Ureter (tissue), 1 donor: Measurements from ENCODE around the gene CWC27. TPM values are rescaled to one million over a fixed set of nuclear protein-coding genes. Genes with fewer than 3 reads are reported as not detected.
"Not testable (repeated sequence)": the region's sequence is repeated elsewhere in the genome, so short reads cannot be mapped to it uniquely, and the experiment has no call there.

Source experiments
- DNase-seq: peaks from one replicate; pipeline ENCODE4 v3.0.0-alpha.2; 2020; ENCODE audit warnings: low spot score
- total RNA-seq: library from RNA; stranded (reverse); gene quantifications from one replicate; pipeline ENCODE4 v1.2.4, GENCODE V29; 2023
- donor health status: DM: yes; HTN: yes; CAD: no.

The CWC27 gene
- total RNA-seq, 1 donor from 2014 or later, result 22.8 TPM

DNA sequence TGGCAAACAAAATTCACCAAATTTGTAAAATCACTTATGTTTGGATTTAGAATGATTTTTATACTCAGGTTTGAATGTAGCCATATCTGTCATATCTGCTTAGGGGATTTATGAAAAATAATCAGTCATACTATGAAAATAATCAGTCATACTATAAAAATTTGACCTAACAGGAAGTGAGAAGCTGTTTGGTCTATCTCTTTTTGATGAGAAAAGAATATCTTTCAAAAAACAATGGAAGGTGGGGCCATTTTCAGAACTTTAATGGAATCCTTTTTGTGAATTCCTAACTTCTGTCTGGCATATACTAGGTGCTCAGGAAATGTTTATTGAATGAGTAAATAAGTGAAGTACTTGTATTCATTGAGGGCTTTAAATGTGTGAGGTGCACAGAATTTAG lies 70.1 kb downstream of the CWC27 start:
- no peak for DNase-seq

DNA sequence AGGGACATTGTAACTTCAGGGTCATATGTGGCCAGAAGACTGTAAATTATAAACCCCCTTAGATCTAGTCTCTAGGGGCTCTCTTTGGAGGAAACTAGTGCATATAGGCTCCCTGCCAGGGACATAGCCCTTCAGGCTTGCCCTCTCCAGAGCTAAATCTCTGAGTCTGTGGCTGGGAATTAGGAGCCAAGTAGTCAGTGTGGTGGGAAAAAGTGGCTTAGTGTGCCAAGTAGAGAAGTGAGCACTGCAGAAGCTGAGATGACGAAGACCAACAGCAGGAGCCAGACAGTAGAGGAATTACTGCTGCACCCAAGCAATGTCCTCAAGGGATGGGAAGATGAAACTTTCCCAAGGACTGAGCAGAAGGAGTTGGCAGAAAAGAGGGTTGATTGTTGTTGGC lies 71.2 kb downstream of the CWC27 start:
- DNase-seq, result no peak

GRCh38 chr5:64840958-64841357 lies 72.2 kb downstream of the CWC27 start:
- no peak for DNase-seq

DNA sequence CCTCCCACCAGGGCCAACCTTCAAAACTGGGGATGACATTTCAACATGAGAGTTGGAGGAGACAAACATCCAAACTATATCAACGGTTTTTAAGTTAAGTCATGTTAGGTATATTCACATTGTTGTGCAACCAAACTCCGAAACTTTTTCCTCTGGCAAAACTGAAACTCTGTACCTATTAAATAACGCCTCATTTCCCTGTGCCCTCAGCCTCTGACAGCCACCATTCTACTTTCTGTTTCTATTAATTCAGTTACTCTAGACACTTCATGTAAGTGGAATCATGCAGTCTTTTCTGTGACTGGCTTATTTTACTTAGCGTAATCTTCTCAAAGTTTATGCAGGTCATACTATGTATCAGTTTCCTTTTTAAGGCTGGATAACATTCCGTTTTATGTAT lies 85.0 kb downstream of the CWC27 start:
- no peak for DNase-seq

- DNase-seq, result no peak
Measured at GRCh38 chr5:64854855-64855254, 86.1 kb downstream of the CWC27 start.

DNA sequence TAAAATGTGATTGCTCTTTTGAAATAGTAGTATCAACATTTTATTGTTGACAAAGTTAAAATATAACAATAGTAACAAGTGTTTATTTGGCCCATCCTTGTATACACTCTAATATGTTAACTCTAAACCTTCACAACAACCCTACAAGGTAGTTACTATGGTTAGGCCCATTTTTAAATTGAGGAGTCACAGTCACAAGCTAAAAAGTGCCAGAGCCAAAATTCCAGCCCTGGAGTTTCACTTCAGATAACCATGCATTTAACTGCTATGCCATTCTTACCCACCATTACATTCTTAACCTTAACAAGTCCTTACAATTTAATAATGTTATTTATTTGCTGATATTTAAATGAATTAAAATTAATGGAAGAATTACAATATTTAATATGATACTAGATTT lies 91.2 kb downstream of the CWC27 start:
- no peak for DNase-seq

- no peak for DNase-seq
Measured at GRCh38 chr5:64861281-64861680, 92.6 kb downstream of the CWC27 start.

GRCh38 chr5:64864171-64864570 lies 95.4 kb downstream of the CWC27 start:
- DNase-seq, result no peak

GRCh38 chr5:64865662-64866061 lies 96.9 kb downstream of the CWC27 start:
- DNase-seq, result no peak

DNA sequence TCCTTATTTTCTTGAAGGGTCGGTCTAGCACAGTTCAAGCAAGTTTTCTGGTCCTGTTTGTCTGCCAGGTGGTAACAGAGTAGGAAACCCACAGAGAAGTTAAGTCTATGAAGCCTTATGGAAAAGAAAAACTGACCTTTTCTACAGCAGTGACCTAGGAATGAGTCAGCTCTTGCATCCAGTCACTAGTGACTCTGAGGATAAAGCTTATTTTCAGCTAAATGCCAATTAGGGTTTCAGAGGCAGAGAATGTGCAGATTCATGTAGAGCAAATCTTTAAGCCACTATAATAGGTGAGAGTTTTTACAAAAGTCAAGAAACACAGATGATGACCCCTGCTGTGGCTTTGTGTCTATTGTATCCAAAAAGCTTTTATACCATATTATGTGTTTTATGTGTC lies 100.7 kb downstream of the CWC27 start:
- DNase-seq, result no peak

DNA sequence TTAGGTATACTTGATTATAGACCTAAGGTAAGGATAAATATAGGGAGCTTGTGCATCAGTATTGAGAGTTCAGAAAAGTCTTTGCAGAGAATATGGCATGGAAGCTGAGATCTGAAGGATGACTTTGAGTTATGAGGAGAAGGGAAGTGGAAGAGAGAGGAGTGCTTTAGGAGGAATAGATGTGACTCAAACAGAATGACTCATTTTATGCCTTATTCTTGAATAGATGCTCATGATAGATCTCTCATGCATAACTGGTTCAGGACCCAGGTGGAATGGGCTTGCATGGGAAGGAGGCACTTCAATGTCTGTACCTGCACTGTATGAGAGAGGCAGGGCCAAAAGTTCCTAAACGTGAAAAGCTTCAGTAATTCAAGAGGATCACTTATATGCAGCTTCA lies 103.3 kb downstream of the CWC27 start:
- no peak for DNase-seq

GRCh38 chr5:64873441-64873840 lies 104.7 kb downstream of the CWC27 start:
- no peak for DNase-seq

DNA sequence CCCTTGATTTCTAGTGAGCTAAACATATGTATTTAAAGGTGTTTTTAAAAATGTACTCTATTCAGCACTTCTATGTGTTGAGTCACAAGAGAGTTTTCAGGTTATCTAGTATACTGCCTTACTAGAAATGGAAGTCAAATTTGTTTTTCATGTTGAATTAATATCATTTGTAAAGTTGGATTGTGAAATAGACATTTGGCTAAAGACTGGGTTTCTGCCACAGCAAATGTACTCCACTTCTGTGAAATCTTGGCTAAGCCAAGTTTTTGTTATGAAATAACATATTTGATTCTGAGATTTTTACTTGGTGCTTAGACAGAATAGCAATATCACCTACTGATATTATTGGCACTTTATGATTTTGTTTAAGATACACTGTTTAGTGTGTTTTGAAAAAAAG lies 106.0 kb downstream of the CWC27 start:
- DNase-seq, result no peak

- DNase-seq, result no peak
Measured at GRCh38 chr5:64876203-64876602, 107.5 kb downstream of the CWC27 start.

- DNase-seq, result no peak
Measured at GRCh38 chr5:64880821-64881220, 112.1 kb downstream of the CWC27 start.

DNA sequence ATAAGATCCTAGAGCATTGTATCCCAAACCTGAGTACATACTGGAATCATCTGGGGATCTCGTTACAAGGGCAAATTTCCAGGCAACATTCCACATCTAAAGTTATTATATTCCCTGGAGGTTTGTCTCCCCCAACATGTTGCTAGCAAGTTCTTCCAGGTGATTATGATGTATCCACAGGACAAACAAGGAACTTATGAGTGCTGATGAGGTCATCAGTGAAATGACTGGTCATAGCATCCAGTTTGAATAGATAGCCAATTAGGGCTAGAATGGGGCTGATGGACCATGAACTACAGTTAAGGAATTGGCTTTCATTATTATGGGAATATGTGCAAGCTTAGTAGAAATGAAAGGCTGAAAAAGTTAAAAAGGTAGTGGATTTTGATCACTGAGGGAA lies 115.2 kb downstream of the CWC27 start:
- DNase-seq, result no peak

GRCh38 chr5:64884541-64884940 lies 115.8 kb downstream of the CWC27 start:
- no peak for DNase-seq

- no peak for DNase-seq
Measured at GRCh38 chr5:64887910-64888309, 119.2 kb downstream of the CWC27 start.

DNA sequence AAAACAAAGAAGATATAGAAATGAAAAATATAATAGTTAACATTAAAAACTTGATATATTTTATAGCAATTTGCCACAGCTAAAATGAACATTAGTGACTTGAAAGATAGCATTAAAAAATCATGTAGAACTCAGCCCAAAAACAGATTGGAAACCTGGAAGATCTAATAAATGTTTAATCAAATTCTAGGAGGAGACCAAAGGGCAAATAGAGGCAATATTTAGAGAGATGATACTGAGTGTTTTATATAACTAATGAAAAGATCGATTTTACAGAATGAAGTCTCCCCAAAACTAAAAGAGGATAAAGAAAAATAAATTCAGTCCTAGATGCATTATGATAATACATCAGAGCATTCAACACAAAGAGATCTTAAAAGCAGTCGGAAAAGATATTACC lies 127.0 kb downstream of the CWC27 start:
- DNase-seq, result no peak

DNA sequence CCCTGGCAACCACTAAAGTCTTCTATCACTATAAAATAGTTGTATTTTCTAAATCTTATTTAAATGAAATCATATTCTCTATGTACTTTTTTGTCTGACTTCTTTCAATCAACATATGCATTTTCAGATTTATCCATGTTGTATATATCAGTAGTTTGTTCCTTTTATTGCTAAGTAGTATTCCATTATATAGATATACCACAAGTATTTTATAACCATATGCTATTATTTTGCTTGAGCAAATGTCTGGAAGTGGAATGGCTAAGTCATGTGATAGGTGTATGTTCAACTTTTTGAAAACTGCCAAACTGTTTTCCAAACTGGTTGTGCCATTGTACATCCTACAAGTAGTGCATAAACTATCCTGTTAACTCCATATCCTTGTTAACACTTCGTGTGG lies 131.1 kb downstream of the CWC27 start:
- DNase-seq, result no peak

DNA sequence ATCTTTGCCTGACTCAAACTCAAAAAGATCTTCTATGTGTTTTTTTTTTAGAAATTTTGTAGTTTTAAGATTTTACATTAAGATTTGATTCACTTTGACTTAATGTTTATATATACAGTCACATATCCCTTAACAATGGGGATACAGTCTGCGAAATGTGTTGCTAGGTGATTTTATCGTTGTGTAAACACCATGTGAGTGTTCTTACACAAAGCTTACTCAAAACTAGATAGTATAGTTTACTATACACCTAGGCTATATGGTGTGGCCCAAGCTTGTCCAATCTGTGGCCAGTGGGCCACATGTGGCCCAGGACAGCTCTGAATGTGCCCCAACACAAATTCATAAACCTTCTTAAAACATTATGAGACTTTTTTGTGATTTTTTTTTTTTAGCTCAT lies 131.9 kb downstream of the CWC27 start:
- DNase-seq, result no peak

GRCh38 chr5:64907399-64907798 lies 138.7 kb downstream of the CWC27 start:
- DNase-seq, result not testable (repeated sequence)

- no peak for DNase-seq
Measured at GRCh38 chr5:64914396-64914795, 145.7 kb downstream of the CWC27 start.

DNA sequence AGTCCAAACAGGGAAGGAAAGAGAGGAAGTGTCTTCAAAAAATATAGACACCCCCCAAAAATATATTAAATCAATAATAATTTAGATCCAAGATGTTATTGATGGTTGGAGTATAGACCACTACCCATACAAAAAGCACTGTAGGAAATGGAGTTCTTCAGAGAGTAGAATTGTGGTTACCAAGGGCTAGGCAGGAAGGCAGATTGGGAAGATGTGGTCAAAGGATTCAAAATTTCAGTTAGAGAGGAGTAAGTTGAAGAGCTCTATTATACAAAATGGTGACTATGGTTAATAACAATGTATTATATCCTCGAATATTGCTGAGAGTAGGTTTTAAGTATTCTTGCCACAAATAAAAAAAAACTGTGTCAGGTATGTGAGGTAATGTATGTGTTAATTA lies 149.4 kb downstream of the CWC27 start:
- no peak for DNase-seq

DNA sequence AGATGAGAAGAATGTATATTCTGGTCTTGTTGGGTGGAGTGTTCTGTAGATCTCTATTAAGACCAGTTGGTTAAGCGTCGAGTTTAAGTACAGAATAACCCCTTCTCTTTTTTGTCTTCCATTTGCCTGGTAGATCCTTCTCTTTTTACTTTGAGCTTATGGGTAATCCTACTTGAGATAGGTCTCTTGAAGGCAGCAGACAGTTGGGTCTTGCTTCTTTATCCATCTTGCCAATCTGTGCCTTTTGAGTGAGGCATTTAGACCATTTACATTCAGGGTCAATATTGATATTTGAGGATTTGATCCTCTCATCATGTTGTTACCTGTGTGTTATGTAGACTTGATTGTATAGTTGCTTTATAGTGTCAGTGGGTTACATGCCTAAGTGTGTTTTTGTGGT lies 152.7 kb downstream of the CWC27 start:
- no peak for DNase-seq
